ENCODE measurements around the gene RNU1-1.
"Not testable (repeated sequence)": the region's sequence is repeated elsewhere in the genome, so short reads cannot be mapped to it uniquely, and the experiment has no call there.

The RNU1-1 gene

GRCh38 chr1:16521288-16521583 is 7.2 kb upstream of the RNU1-1 start:
- DNase-seq: no peak

- DNase-seq: not testable (repeated sequence)
Measured at GRCh38 chr1:16520435-16521287, 6.6 kb upstream of the RNU1-1 start.

- DNase-seq: peak; percentile 40
Measured at GRCh38 chr1:16519255-16519951, 5.3 kb upstream of the RNU1-1 start.

DNA sequence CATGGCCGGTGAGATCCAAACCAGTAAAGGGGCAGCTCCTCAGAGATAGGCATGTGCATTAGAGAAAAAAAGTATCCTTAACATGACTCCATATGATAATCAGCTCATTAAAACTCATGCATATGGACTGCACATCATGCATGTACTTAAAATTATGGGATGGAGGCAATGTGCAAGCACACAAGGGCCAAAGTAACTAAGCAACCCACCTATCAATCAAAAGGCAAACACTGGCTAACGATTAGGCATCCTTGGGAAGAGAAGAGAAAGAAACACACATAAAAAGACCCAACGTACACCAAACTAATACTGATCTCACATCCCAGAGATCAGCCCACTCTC is 4.8 kb upstream of the RNU1-1 start:
- DNase-seq: not testable (repeated sequence)

DNA sequence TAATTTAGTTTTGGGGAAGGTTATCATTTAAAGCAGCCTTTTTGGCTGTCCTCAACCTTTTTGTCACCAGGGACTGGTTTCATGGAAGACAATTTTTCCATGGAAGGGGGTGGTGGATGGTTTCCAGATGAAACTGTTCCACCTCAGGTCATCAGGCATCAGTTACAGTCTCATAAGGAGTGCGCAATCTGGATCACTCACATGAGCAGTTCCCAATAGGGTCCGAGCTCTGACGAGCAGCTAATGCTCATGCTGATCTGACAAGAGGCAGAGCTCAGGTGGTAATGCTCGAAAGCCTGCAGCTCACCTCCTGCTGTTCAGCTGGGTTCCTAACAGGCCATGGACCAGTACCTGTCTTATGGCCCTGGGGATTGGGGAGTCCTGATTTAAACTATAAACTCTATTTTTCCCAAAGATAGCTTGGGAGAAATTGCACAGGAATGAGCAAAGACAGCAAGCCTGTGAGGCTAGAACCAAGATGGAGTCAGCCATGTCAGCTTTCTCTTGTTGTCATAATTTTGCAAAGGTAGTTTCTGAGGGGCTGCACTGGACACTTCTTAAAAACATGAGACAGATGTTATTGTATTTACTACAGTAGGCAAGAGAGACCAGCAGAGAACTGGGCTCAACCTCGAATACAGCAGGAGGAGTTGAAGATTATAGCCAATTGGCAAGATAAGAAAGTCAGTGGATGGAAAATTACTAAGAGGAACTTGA is 2.8 kb upstream of the RNU1-1 start:
- DNase-seq: peak; percentile 60

- peak; percentile 96 for DNase-seq
Measured at GRCh38 chr1:16513412-16514106, 526 bp downstream of the RNU1-1 start.

DNA sequence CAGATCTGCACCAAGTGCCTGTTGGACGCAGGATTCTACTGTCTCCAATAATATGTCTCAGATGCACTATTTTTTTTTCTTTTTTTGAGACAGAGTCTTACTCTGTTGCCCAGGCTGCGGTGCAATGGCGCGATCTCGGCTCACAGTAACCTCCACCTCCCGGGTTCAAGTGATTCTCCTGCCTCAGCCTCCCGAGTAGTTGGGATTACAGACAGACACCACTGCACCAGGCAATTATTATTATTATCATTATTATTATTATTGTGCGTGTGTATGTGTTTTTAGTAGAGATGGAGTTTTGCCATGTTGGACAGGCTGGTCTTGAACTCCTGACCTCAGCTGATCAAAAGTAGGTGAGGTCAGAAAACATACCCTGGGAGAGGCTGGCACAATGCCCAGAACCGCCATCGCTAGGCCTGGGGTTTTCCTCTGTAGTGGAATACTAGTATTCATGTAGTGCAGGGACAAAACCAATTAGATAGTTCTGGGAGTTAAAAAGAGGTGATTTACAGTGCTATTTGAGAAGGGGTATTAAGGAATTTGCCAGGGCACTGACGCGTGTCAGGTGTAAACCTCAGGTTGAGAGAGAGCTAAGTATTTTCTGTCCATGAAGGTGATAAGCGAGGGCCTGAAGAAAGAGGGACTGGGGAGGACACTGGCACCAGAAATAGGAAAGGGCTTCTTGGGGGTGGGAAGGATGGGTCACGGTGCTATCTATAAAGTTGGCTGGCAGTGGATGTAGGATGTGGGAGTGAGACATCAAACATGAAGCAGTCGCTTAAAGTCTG is 1.3 kb downstream of the RNU1-1 start:
- DNase-seq: not testable (repeated sequence)

- not testable (repeated sequence) for DNase-seq
Measured at GRCh38 chr1:16511926-16512325, 2.2 kb downstream of the RNU1-1 start.

GRCh38 chr1:16508861-16509445 is 5.1 kb downstream of the RNU1-1 start:
- DNase-seq: peak; percentile 29

- DNase-seq: not testable (repeated sequence)
Measured at GRCh38 chr1:16506364-16507136, 7.5 kb downstream of the RNU1-1 start.

DNA sequence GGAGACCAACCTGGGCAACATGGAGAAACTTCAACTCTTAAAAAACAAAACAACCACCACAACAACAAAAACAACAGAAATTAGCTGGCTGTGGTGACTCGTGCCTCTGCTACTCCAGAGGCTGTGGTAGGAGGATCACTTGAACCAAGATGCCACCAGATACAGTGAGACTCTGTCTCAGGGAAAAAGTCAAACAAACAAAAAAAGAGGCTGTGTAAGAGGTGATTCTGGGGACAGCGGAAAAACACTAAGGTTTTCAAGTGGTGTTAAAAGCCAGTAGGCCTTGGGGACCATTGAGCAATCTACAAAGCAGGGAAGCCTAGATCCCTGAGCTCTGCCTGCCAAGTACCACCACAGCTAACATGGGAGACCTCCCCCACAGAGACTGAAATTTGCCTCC is 8.2 kb downstream of the RNU1-1 start:
- not testable (repeated sequence) for DNase-seq

- no peak for DNase-seq
Measured at GRCh38 chr1:16503494-16503893, 10.6 kb downstream of the RNU1-1 start.

DNA sequence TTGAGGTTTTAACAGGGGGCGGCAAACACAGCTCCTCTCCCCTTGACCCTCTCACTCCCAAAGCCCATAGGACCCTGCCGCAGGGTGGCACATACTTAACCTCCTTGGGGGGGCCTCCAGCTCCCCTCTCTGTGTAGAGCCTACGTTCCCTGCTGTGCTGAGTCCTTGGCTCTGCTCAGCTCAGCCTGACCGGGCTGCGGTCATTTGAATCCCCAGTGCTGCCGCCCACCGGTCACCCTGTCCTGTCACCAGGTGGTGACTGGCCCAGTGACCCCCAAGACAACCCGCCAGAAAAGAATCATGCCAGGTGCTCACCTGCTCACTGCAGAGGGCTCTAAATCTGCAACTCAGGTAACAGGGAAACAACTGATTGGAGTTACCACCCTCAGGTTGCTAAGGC is 12.6 kb downstream of the RNU1-1 start:
- DNase-seq: not testable (repeated sequence)

- DNase-seq: not testable (repeated sequence)
Measured at GRCh38 chr1:16500975-16501374, 13.1 kb downstream of the RNU1-1 start.

- not testable (repeated sequence) for DNase-seq
Measured at GRCh38 chr1:16500466-16500865, 13.6 kb downstream of the RNU1-1 start.

DNA sequence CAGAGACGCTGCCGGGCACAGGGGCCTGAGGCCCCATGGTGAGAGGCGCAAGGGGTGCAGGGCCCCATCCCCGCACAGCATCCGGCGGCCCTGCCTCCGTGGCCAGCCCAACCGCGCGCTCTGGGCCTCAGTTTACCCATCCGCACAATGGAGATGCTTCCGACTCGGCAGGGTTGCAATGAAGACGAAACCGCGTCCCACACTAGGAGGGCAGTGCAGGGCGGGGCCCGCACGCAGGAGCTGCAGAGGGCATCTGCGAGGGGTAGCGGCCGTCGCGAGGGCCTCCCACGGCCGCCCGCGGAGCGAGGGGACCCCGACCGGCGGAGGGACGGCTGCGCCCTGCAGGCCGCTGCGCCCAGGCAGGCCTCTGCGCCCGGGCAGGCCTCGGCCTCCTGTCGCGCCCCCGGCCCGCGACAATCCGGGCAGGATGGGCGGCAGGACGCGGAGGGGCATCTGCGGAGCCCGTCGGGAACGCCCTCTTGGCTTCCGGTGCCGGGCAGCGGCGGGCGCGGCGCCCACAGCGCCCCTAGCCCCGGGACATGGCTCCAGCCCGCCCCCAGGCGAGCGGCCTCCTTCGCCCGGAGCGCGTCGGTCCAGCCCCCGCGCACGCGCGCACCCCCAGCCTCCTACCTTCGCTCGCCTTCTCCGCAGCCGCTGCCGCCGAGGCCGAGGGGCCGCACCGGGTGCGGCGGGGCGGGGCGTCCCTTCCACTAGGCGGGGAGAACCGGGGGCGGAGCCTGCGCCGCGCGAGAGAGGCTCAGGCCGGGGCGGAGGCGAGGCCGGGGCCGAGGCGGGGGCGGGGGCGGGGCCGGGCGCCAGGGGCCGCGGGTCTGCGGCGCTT is 15.3 kb downstream of the RNU1-1 start:
- DNase-seq: peak; percentile 73

DNA sequence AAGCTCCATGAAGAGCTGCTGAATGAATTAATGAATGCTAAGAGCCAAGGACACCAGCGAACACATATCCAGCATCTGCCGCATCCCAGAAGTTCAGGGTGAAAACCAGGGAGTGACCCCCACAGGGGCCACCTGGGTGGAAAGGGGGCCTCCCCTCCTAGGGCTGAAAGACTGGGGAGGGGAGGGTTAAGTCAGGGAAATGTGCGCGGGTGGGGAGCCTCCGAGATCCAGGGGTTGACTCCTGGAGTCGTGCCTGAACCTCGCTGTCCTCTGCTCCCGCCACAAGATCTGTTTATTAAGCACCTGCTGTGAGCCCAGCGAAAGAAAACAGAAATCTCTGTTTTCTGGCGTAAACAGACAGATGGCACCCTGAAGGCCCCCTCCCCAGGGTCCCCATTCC is 16.0 kb downstream of the RNU1-1 start:
- not testable (repeated sequence) for DNase-seq

- DNase-seq: peak; percentile 41
Measured at GRCh38 chr1:16497474-16497904, 16.6 kb downstream of the RNU1-1 start.

GRCh38 chr1:16493731-16494130 is 20.4 kb downstream of the RNU1-1 start:
- not testable (repeated sequence) for DNase-seq

DNA sequence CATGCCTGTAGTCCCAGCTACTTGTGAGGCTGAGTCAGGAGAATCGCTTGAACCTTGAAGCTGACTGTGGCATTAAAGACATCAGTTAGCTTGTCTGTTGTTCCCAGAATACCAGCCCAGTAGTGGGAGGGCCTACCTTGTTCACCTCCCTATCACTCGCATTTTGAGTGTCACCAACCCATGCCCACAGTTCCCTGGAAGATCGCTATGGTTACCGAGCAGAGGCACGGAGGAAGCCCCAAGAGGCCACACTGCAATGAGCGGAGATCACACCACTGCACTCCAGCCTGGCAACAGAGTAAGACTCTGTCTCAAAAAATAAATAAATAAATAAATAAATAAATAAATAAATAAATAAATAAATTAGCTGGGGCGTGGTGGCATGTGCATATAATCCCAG is 21.1 kb downstream of the RNU1-1 start:
- DNase-seq: peak; percentile 19
